PFSK-1 (cell line): ENCODE data around the gene GOLM1.

ENCODE experiments used
- FOXP2 ChIP-seq: optimal IDR thresholded peaks from 2 replicates; pipeline ENCODE3; 2011; ENCODE audit warnings: borderline replicate concordance, control low read depth, inconsistent platforms; ENCODE audit not compliant: insufficient read depth; ENCODE audit errors: extremely low read length, extremely low read depth
- POLR2AphosphoS5 ChIP-seq: IDR thresholded peaks from 2 replicates; pipeline ENCODE4 v1.6.1; 2012; ENCODE audit warnings: low read depth, mild to moderate bottlenecking, control low read depth, low read length, moderate library complexity
- REST ChIP-seq, 2 experiments: IDR thresholded peaks; 2 replicates each; pipeline versions ENCODE4 v1.6.1 to v1.8.0; 2011 to 2012; ENCODE audit warnings: low read depth in 2 of 2, low read length in 2 of 2, control low read depth in 1 of 2, inconsistent platforms in 1 of 2, mild to moderate bottlenecking in 1 of 2, moderate library complexity in 1 of 2; ENCODE audit not compliant: insufficient read depth in 1 of 2
- SIN3A ChIP-seq: IDR thresholded peaks from 2 replicates; pipeline ENCODE4 v1.6.1; 2012; ENCODE audit warnings: mild to moderate bottlenecking, low read length, moderate library complexity, borderline replicate concordance; ENCODE audit not compliant: insufficient read depth
- TAF1 ChIP-seq: IDR thresholded peaks from 2 replicates; pipeline ENCODE4 v1.6.1; 2012; ENCODE audit warnings: low read length, control low read depth, borderline replicate concordance; ENCODE audit not compliant: insufficient read depth

The GOLM1 gene

GRCh38 chr9:85984457-85984856 is 114.9 kb downstream of the GOLM1 start:
- TF ChIP-seq POLR2AphosphoS5 (no peak), REST (IDR thresholded peaks at IDR 0.05; ENCODE audit: insufficient read depth in 1 of 2, low read depth in 2 of 2, low read length in 2 of 2) (no peak), TAF1 (no peak)

GRCh38 chr9:85981369-85981768 is 118.0 kb downstream of the GOLM1 start:
- no peak for TF ChIP-seq POLR2AphosphoS5
- TF ChIP-seq FOXP2: no peak
- no peak for TF ChIP-seq TAF1
- no peak for TF ChIP-seq SIN3A
- no peak for TF ChIP-seq REST (IDR thresholded peaks at IDR 0.05; ENCODE audit: insufficient read depth in 1 of 2, low read depth in 2 of 2, low read length in 2 of 2)

- TF ChIP-seq TAF1: no peak
- TF ChIP-seq REST (IDR thresholded peaks at IDR 0.05; ENCODE audit: insufficient read depth in 1 of 2, low read depth in 2 of 2, low read length in 2 of 2): no peak
- no peak for TF ChIP-seq SIN3A
- TF ChIP-seq FOXP2: no peak
- no peak for TF ChIP-seq POLR2AphosphoS5
These were observed 120.9 kb downstream of the GOLM1 start for GRCh38 chr9:85978496-85978895.
